NCI-H1048 (cell line): ENCODE results near the gene EPS8L2.
"Not testable (repeated sequence)": the region's sequence is repeated elsewhere in the genome, so short reads cannot be mapped to it uniquely, and the experiment has no call there.

Source experiments
- DNase-seq: peaks from one replicate; lab custom pipeline; 2025; lab: John Stamatoyannopoulos, UW

EPS8L2 gene

DNA sequence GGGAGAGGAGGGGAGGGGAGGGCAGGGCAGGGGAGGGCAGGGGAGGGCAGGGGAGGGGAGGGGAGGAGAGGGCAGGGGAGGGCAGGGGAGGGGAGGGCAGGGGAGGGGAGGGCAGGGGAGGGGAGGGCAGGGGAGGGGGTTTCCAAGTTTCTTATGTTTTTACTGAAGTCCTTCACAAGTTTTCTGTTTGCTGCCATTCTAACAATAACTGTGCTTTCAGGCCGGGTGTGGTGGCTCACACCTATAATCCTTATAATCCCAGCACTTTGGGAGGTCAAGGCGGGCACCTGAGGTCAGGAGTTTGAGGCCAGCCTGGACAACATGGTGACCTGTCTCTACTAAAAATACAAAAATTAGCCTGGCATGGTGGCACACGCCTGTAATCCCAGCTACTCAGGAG is 15.8 kb upstream of the EPS8L2 start:
- not testable (repeated sequence) for DNase-seq

DNA sequence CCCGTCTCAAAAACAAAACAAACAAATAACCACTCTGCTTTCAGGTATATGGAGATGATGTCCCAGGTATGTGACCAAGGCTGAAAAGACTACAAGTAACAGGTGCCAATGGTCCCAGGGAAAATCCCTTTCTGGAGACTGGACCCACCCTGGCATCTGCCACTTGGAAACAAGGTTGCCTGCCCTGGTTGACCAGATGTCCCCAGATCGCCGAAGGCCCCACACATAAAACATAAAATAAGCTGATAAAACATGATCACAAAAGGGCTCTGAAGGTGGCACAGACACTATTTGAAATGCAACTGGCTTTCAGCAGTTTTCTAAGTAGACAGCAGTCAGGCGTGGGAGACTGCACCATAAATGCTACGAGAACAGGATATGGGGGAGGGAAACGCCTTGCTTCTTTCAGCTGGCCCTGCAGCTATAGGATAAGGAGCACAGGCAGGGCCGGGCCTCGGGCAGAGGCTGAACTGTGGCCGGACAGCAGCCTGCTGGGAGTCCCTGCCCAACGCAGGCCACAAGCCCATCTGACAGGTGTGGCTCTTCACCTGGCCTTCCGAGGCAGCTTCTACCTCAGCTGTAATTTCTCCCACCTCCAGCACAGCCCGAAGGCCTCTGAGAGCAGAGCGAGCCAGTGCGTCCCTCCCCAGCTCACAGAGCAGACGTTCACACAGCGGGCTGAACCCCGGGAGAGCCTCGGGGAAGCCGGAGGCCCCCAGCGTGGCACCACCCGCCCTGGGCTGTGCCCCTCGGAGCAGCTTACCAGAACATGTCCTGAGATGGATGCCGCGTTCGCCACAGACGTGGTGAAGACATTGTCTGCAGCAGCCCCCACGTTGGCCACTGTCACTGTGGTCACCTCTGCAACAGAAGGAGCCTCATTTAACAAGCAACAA is 15.0 kb upstream of the EPS8L2 start:
- no peak for DNase-seq

DNA sequence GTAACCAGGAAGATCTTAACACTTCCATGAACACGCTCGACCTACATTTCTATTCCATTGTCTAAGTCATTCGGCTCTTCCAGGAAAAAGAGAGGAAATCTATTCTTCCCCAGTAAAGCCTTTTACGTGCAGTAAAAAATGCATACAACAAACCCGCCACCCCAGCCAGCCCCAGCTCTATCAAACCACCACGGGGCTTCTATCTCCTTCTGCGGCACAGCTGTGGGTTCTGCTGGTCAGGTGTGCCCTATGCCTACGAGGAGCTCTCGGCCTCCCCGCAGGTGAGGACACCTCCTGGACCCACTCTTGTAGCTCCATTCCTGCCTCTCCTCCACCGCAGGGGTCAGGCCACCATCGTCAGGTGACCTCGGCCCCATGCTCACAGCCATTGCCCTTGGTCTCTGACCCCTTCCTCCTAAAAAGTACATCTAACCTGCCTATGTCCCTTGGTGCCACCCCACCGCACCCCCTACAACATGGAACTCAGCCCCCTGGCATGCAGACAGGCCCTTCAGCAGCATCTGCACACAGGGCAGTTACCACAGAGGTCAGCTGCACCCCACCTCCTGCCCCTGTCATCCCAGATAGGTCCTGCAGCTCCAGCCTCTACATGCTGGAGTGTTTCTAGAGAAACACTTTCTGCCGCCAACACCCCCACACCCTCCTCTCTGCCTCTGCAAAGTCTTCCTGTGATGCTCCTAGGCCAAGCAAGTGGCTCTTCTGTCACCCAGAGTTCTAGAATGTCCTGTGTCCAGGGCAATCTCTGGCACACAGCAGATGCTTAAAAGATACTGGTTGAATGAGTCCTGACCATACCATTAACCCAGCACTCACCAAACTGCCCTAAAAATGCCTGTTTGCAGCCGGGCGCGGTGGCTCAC is 14.1 kb upstream of the EPS8L2 start:
- no peak for DNase-seq

DNA sequence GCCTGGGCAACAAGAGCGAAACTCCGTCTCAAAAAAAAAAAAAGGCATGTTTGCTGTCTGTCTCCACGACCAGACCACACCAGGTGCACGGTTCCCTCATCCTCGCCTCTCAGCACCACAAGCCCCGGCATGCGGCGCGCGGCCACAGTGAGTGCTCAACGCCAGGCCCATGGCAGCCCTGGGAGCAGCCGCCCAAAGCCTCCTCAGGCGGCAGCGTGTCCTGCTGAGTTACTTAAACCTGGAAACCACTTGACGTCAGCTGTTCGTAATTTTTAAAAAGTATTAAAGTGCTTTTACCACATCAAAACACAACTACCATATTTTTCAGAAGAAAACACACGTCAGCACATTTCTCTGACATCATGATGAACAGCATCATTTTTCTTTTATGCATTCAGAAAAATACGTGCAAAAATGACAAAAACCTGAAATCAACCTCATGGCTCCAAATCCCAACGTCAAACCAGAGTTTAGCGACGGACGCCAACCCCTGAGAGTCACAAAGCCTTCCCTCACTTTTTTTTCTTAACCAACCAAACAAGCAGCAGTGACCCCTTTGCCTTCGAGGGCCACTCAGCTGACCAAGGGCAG is 13.1 kb upstream of the EPS8L2 start:
- DNase-seq, result no peak

DNA sequence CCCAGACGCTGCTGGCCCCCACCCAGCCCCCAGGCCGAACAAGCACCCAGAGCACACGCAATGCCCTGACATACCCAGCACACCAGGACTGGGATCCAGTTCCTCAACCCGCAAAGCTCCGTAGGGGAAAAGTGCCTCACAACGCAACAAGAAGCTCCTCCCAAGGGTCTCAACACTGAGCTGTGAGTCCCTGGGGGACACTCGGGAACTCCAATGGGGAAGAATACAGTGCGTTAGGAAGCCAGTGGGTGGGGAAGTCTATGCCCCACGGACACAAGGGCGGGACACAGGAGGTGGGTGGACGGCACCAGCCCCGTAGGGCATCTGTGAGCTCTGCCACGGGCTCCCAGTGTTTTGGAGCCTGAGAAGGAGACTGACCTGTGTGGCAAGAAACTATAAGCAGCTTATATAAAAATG is 12.6 kb upstream of the EPS8L2 start:
- no peak for DNase-seq

DNA sequence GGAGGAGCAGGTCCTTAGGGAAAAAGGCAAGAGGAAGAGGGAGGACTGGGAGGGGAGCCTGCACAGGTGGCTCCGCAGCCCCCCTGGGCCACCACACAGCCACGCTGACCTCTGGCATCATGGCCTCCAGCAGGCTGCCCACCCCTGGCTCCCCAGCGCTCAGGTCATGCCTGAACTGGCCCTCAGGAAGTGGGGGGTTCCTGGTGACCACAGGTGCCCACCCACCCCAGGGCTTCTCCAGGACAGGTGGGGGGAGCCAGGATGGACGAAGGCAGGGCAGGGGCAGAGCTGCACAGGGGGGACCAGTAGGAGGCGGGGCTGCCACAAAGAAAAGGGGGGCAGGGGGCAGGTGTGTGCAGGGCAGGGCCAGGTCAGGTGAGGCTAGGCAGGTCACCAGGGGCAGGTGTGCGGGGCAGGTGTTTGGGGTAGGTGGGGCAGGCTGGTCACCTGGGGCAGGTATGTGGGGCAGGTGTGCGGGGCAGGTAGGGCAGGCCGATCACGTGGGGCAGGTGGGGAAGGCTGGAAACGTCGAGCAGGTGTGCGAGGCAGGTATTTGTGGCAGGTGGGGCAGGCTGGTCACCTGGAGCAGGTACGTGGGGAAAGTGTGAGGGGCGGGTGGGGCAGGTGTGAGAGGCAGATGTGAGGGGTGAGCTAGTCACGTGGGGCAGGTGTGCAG is 12.0 kb upstream of the EPS8L2 start:
- DNase-seq, result no peak

DNA sequence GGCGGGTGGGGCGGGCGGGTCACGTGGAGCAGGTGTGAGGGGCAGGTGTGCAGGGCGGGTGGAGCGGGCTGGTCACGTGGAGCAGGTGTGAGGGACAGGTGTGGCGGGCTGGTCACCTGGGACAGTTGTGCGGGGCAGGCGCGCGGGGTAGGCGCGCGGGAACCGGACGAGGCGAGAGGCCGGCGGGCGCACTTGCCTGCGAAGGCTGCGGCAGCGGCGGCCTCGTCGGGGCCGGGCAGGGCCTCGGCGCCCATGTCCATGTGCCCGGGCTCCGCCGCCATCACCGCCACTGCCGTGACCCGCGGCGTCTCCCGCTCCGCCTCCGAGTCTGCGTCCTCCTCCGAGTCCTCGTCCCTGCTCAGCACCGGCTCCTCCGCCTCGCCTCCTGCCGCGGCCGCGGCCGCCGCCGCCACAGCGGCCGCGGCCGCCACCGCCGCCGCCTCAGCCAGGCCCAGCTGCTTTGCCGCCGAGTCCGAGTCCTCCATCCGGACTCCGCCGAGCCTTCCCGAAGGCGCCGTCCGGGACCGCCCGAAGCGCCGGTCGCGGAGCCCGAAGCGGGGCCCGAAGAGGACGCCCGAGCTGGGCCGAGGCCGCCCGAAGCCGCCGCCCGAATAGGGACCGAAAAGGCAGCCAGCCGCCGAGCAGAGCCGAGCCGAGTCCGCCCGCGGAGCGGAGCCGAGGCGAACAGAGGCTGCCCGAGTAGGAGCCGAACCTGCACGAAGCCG is 11.3 kb upstream of the EPS8L2 start, which contains the start of gene DEAF1:
Gene DEAF1 (minus strand): TSS at position 660 of the 725 bp plus-strand sequence. CDS start 175 bp downstream, at position 485.
- peak; percentile 97 for DNase-seq

DNA sequence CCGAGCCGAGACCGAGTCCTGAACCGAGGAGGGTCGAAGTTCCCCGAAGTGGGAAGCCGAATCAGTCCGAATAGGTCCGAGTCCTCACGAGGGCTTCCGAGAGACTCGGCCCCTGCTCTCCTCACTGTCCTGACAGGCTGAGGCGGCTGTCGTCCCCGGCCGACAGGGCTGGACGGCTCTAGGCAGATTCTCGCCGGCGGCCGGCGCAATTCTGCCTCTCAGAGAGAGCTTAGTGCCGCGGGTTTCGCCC is 10.8 kb upstream of the EPS8L2 start:
- no peak for DNase-seq

DNA sequence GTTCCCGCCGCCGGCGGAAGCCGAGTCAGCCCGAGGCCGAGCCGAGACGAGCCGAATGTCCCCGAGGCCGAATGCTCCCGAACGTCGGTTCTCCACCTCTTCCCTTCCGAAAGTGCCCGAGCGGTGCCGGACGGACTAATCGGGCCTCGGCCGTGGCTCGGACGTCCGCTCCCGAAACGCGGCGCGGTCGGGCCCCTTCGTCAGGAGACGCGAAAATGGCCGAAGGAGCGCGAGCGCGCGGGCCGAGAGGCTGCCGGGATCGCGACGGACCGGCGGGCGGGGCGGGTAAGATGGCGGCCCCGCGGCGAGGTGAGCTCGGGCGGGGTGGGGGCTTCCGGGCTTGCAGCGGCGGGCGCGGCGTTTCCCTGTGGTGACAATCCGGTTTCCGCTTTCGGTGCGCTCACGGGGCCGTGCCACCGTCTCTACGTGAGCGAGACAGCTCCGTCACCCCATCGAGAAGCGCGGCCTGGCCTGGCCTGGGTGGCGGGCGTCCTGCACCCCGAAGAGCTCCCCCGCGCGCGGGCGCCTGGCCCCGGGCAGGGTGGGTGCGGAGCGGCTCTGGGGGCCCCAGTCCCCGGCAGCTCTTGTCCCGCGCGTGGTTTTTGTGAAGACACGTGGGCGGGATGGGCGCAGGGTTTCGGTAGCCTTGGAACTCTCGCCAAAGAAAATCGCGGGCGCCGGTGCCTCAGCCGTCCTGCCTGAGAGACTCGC is 10.3 kb upstream of the EPS8L2 start, which contains the start of gene TMEM80:
Gene TMEM80 (plus strand): TSS at position 279 of the 711 bp plus-strand sequence. CDS start 12 bp downstream, at position 291.
- DNase-seq, result peak; percentile 95

DNA sequence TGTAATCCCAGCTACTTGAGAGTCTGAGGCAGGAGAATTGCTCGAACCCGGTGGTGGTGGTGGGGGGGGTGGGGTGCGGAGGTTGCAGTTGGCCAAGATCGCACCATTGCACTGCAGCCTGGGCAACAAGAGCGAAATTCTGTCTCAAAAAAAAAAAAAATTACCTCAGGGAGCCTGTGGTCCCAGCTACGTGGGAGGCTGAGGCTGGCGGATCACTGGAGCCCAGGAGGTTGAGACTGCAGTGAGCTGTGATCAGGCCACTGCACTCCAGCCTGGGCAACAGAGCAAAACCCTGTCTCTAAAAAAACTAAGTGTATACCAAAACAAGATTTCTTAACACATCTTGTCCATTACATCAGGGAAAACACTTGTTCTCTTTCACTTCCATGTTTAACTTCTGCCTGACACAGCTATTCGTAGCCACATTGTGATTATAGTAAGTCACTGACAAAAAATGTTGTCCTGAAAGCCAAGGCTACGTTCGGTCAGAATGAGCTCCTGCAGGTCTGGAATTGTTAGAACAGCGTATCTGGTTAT is 9.0 kb upstream of the EPS8L2 start:
- DNase-seq, result no peak

DNA sequence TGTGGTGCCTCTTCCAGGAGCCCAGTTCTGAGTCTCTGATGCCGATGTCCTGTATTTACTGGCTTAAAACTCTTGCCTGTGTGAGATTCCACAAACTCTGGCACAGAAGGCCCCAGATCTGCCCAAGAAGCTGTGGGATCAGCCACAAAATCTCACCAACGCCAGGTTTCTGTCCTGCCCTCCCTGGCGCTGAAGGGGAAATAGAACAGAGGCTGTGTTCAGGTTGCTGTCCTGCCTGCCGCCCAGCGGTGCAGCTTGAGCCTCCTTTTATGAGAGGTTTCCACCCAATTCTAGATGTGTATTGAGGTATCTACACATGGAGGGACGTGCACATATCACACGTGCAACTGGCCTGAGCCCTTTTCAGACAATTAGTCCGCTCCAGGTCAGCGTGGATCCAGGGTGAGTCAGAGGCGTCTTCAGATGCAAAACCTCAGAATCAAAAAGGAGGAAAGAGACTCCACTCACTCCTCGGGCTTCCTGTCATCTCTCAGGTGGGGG is 8.2 kb upstream of the EPS8L2 start:
- no peak for DNase-seq

DNA sequence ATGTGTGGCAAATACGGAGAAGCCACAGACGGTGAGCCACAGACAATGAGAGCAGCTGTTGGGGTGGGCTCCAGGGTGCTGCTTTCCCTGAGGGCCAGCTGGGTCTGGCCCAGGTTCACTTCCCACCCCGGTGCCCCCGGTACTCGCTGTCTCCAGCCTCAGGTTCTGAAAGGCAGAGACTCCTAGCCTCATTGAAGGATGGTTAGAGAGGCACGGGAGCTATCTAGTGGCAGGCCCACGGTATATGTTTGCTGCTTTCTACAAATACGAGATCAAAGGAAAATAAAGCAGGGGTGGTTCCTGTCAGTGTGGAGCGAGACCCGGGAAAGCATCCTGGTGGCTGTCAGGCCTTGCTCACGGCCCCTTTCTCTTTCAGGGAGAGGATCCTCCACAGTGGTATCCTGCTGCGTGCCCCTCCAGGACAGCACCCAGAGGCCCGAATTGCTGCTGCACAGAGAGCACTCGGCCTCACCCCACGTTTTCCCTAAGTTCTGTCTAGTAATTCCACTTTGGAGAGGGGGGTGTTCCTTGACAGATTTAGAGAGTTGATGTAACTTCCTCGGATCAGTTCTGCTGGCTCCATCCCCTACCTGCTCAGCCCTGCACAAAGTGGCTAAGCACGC is 7.4 kb upstream of the EPS8L2 start:
- DNase-seq, result no peak

DNA sequence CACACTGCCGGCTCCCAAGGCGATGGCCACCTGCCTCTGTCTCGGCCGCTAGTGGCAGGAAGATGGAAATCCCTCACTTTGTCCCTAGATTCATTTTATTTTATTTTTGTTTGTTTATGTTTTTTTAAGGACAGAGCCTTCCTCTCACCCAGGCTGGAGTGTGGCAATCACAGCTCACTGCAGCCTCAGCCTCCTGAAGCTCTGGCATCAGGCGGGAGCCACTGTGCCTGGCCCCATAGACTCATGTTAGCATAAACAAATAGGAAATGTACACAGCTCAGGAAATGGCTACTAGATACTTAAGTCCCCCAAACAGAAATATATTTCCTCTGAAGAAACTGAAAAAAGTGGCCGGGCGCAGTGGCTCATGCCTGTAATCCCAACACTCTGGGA is 6.9 kb upstream of the EPS8L2 start:
- DNase-seq, result no peak

DNA sequence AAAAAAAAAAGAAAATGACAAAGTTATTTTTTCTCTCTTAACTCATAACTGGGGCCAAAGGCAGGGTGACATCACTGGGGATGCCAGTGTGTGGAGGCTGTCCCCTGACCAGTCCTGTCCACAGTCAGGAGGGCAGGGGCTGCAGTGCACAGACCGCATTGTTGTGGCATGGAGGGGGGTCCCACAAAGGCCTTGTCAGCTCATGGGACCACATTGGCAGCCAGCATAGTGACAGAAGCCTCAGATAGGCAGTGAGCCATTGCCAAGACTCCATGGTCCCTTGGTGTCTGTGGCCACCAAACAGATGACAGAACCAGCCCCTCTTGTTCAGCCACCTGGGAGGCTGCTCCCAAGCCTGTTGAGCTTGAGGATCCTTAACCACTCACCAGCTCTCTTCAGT is 6.3 kb upstream of the EPS8L2 start:
- no peak for DNase-seq

DNA sequence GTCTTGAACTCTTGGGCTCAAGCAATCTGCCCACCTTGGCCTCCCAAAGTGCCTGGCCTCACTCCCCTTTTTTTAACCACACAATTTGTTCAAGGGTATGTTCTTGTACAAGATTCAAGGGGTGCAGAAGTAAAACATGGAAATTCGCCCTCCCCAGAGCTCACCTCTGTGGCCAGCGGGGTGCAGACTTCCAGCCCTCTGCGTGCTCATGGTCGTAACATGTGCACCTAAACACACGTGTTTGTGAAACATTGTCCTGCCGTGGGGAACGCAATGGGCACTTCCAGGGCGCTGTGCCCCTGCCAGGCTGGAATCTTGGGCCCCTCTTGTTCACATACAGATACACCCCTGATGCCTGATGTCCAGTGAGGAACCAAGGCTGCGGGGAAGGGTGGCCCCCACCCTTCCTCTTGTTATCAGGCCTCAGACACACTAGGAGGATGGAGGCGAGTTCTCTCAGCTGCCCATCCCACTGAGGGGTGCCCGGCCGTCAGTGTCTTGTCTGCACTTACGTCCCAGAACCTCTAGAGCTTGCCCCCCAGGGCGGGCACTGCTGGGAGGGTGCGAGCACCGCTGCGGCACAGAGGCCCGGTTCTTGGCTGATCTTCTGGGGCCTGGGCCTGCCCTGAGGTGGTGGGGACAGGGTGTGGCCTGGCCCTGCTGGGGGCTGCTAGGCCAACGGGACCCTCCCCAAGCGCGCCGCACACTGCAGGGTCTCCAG is 4.1 kb upstream of the EPS8L2 start:
- no peak for DNase-seq

DNA sequence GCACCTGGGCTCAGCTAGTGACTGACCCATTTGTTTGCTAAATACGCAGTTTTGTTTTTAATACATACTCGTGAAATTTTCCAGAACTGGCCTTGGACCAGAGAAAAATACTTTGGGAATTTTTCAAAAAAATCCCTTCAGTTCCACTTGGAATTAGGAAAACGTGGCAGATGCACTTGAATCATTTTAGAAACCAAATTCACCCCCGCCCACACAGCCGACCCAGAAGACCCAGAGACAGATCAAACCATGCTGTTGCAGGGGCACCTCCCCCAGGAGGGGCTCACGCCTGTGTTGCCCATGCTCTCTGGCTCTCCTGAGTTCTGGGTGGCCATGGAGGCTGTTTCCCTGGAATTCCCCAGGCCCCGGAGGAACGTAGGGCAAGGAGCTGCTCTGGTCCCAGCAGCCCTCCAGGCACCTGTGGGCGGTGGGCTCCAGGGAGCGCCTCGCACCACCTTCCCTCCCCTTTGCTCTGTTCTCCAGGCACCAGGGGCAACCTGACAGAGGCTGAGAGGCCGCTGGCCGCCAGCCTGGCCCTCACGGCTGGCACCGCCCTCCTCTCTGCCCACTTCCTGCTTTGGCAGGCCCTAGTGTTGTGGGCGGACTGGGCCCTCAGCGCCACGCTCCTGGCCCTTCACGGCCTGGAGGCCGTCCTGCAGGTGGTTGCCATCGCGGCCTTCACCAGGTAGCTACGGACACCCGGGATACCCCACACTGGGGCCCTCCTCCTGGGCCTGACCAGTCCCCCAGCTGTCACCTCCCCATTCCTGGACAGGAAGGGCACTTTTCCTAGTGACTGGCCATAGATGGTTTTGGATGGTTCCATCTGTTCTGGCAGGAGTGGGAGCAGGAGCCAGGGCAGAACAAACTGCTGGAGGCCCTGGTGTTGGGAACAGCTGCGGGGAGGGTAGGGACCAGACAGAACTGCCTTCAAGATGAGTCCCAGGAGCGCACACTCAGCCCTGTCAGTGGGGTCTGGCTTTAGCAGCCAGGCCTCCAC is 3.3 kb upstream of the EPS8L2 start:
- no peak for DNase-seq

DNA sequence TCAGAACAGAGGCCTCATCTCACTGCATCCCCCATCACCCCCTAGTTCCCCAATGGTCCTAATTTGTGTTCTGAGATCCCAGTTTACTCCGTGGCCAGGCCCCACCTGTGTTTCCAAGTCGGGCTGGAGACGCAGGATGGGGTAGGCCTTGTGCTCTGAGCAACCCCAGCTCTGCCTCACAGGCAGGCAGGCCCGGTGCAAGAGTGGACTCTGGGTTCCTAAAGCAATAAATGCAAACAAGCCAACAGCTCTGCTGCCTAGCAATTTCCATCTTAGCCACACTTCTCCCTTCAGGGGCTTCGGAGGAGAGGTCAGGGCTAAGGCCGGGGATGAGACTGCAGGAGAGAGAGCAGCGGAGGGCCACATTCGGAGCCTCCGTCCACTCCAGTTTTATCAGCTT is 2.5 kb upstream of the EPS8L2 start:
- DNase-seq, result no peak

DNA sequence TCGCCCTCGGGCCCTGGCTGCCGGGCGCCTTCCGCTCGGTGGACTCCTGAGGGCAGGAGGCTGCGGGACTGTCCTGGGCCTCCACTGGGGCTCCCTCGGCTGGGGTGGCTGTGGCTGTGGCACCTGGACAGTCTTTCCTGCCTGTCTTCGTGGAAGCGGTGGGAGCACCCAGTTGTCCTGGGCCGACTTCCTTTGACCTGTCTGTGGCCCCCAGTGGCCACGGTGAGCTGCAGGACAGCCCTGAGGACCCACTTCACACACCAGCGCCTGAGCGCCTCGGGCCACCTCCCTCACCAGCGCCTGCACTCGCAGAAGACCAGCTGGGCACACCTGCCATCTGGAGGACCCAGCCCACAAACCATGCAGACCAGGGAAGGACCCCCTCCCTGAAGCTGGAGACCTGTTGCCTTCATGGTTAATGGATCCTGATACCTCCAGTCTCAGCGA is 1.8 kb upstream of the EPS8L2 start:
- DNase-seq, result no peak
